ENCODE measurements around the gene IER3. TPM values are rescaled to one million over a fixed set of nuclear protein-coding genes. Genes with fewer than 3 reads are reported as not detected.

Gene IER3
- total and polyA plus RNA-seq, 2 of the 13 experiments (the other 11 are each of a cell fraction or from before 2014, with no cell fraction given) = 51.1 to 131 TPM

DNA sequence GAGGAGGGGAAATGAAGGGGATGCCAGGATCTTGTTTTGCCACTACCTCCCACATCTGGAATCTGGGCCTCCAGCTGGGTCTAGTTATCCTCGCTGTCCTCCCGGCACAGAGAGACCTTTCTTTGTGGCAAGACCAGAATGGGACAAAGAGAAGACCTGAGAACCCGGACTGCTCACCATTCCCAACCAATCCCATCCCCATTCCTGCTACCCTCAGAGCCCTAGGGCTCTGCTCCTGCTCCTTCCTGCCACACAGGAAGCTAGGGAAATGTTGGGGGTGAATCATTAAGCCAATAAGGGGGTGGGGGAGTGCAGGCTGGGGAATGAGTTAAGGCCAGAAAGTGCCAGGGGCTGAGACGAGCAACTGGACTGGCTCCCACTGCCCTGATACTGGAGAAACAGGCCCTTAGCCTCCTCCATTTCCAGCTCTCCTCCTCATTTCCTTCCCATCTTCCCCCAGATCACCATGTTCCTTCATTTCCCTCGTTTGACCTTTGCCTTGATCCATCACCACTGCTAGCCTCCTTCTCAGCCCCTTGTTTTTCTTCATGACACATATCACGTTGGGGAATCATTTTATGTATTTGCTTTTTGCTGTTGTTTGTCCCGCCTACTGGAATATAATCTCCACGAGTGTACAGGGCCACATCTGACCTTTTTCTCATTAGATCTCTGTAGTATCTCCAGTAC lies 4.6 kb upstream of the IER3 start (continued):
- peak; percentile 64 for TF ChIP-seq TAF1 (CRISPR knock-in tag; IDR thresholded peaks at IDR 0.05)
- 0 out of 2 replicates have a peak, but pooled peaks have one; percentile 12 for TF ChIP-seq ZNF136 (CRISPR knock-in tag; IDR thresholded peaks at IDR 0.05; ENCODE audit: low read depth)
- TF ChIP-seq HNRNPH1 (optimal IDR thresholded peaks at IDR 0.05; ENCODE audit: low read depth, low read length) = peak; percentile 69
- 0 out of 2 replicates have a peak, but pooled peaks have one; percentile 37 for TF ChIP-seq ZMYM4 (CRISPR knock-in tag; IDR thresholded peaks at IDR 0.05)
- TF ChIP-seq NFATC3 (CRISPR knock-in tag; IDR thresholded peaks at IDR 0.05) = 0 out of 2 replicates have a peak, but pooled peaks have one; percentile 90
- TF ChIP-seq ZNF431 (CRISPR knock-in tag; IDR thresholded peaks at IDR 0.05; ENCODE audit: borderline replicate concordance, low read depth) = peak; percentile 32; the same call in 1 of the 2 replicates
- TF ChIP-seq ZNF510 (CRISPR knock-in tag; IDR thresholded peaks at IDR 0.05; ENCODE audit: low read depth) = 0 out of 2 replicates have a peak, but pooled peaks have one; percentile 11
- TF ChIP-seq ZIK1 (CRISPR knock-in tag; IDR thresholded peaks at IDR 0.05; ENCODE audit: borderline replicate concordance, low read depth) = peak; percentile 80
- TF ChIP-seq ZNF34 (CRISPR knock-in tag; IDR thresholded peaks at IDR 0.05; ENCODE audit: borderline replicate concordance) = 0 out of 2 replicates have a peak, but pooled peaks have one; percentile 38
- 0 out of 2 replicates have a peak, but pooled peaks have one; percentile 18 for TF ChIP-seq MIER3 (CRISPR knock-in tag; IDR thresholded peaks at IDR 0.05; ENCODE audit: borderline replicate concordance)
- peak; percentile 61; the same call in 1 of the 2 replicates for TF ChIP-seq MEIS2 (CRISPR knock-in tag; IDR thresholded peaks at IDR 0.05)
- TF ChIP-seq ZSCAN20 (CRISPR knock-in tag; IDR thresholded peaks at IDR 0.05; ENCODE audit: borderline replicate concordance) = no peak
- peak; percentile 19 for TF ChIP-seq PHF5A (CRISPR knock-in tag; IDR thresholded peaks at IDR 0.05; ENCODE audit: low read depth, unreplicated experiment)
- peak; percentile 83; the same call in 1 of the 2 replicates for TF ChIP-seq ZMAT3 (CRISPR knock-in tag; conservative IDR thresholded peaks at IDR 0.05)
- TF ChIP-seq, protein P1, sequence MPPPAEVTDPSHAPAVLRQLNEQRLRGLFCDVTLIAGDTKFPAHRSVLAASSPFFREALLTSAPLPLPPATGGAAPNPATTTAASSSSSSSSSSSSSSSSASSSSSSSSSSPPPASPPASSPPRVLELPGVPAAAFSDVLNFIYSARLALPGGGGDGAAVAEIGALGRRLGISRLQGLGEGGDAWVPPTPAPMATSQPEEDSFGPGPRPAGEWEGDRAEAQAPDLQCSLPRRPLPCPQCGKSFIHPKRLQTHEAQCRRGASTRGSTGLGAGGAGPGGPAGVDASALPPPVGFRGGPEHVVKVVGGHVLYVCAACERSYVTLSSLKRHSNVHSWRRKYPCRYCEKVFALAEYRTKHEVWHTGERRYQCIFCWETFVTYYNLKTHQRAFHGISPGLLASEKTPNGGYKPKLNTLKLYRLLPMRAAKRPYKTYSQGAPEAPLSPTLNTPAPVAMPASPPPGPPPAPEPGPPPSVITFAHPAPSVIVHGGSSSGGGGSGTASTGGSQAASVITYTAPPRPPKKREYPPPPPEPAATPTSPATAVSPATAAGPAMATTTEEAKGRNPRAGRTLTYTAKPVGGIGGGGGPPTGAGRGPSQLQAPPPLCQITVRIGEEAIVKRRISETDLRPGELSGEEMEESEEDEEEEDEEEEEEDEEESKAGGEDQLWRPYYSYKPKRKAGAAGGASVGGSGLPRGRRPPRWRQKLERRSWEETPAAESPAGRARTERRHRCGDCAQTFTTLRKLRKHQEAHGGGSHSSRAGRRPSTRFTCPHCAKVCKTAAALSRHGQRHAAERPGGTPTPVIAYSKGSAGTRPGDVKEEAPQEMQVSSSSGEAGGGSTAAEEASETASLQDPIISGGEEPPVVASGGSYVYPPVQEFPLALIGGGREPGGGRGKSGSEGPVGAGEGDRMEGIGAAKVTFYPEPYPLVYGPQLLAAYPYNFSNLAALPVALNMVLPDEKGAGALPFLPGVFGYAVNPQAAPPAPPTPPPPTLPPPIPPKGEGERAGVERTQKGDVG (CRISPR knock-in tag; IDR thresholded peaks at IDR 0.05; ENCODE audit: borderline replicate concordance) = 0 out of 2 replicates have a peak, but pooled peaks have one; percentile 71
- TF ChIP-seq HOXA7 (CRISPR knock-in tag; IDR thresholded peaks at IDR 0.05) = no peak
- TF ChIP-seq, protein P2, sequence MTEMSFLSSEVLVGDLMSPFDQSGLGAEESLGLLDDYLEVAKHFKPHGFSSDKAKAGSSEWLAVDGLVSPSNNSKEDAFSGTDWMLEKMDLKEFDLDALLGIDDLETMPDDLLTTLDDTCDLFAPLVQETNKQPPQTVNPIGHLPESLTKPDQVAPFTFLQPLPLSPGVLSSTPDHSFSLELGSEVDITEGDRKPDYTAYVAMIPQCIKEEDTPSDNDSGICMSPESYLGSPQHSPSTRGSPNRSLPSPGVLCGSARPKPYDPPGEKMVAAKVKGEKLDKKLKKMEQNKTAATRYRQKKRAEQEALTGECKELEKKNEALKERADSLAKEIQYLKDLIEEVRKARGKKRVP (CRISPR knock-in tag; IDR thresholded peaks at IDR 0.05) = 0 out of 4 replicates have a peak, but pooled peaks of 1 of the 2 experiments have one; percentile 11
- peak; percentile 44; the same call in 1 of the 2 replicates for TF ChIP-seq ZNF446 (CRISPR knock-in tag; IDR thresholded peaks at IDR 0.05)
- TF ChIP-seq CBFB (CRISPR knock-in tag; IDR thresholded peaks at IDR 0.05) = no peak
- no peak for TF ChIP-seq SOX6 (IDR thresholded peaks at IDR 0.05)
- peak; percentile 52; the same call in 1 of the 2 replicates for TF ChIP-seq SOX6 (CRISPR knock-in tag; IDR thresholded peaks at IDR 0.05)
- peak; percentile 73 for TF ChIP-seq U2AF1 (optimal IDR thresholded peaks at IDR 0.05; ENCODE audit: low read depth, low read length)
- TF ChIP-seq BCL6 (CRISPR knock-in tag; IDR thresholded peaks at IDR 0.05) = peak; percentile 25
- TF ChIP-seq RXRA (CRISPR knock-in tag; IDR thresholded peaks at IDR 0.05) = no peak; the same call in 1 of the 2 replicates
- peak; percentile 78 for TF ChIP-seq ZNF792 (CRISPR knock-in tag; IDR thresholded peaks at IDR 0.05)
- TF ChIP-seq PHF20 (CRISPR knock-in tag; IDR thresholded peaks at IDR 0.05) = peak; percentile 43; the same call in 1 of the 2 replicates
- peak; percentile 86 for TF ChIP-seq TEAD3 (CRISPR knock-in tag; optimal IDR thresholded peaks at IDR 0.05; ENCODE audit: borderline replicate concordance)
- TF ChIP-seq ZNF567 (CRISPR knock-in tag; IDR thresholded peaks at IDR 0.05; ENCODE audit: borderline replicate concordance) = no peak
